Karpas-422 (cell line): ENCODE data around the gene L3MBTL1. TPM values are rescaled to one million over a fixed set of nuclear protein-coding genes. Genes with fewer than 3 reads are reported as not detected.

Experiments used
- DNase-seq: peaks from one replicate; pipeline ENCODE4 v3.0.0-alpha.2; 2015
- H2AFZ ChIP-seq: fragments of 200-600 bp; sonication (generic); 2 replicates; pipeline ENCODE4 v1.6.1; 2014; ENCODE audit warnings: antibody characterized with exemption, low read length, mixed read lengths
- H3K27ac ChIP-seq: fragments of 200-600 bp; sonication (generic); 2 replicates; pipeline ENCODE4 v1.5.1; 2014; ENCODE audit warnings: mild to moderate bottlenecking, low read length, moderate library complexity
- H3K27me3 ChIP-seq: fragments of 200-600 bp; sonication (generic); 2 replicates; pipeline ENCODE4 v1.6.1; 2014; ENCODE audit warnings: low read length, mixed read lengths
- H3K36me3 ChIP-seq: fragments of 200-600 bp; sonication (generic); 2 replicates; pipeline ENCODE4 v1.6.1; 2014; ENCODE audit warnings: low read length, mixed read lengths; ENCODE audit not compliant: insufficient read depth
- H3K4me1 ChIP-seq: fragments of 200-600 bp; sonication (generic); 2 replicates; pipeline ENCODE4 v1.6.1; 2014; ENCODE audit warnings: mild to moderate bottlenecking, low read length, mixed read lengths
- H3K4me2 ChIP-seq: fragments of 200-600 bp; sonication (generic); 2 replicates; pipeline ENCODE4 v1.6.1; 2014; ENCODE audit warnings: low read length, low read depth, mild to moderate bottlenecking; ENCODE audit not compliant: poor library complexity, severe bottlenecking
- H3K4me3 ChIP-seq: fragments of 200-600 bp; sonication (generic); 2 replicates; pipeline ENCODE4 v1.5.1; 2014; ENCODE audit warnings: mild to moderate bottlenecking, antibody characterized with exemption, low read length, mixed read lengths
- H3K79me2 ChIP-seq: fragments of 200-600 bp; sonication (generic); 2 replicates; pipeline ENCODE4 v1.6.1; 2014; ENCODE audit warnings: mild to moderate bottlenecking, low read length, mixed read lengths
- H3K9ac ChIP-seq: fragments of 200-600 bp; sonication (generic); 2 replicates; pipeline ENCODE4 v1.6.0; 2014; ENCODE audit warnings: low read length
- H3K9me2 ChIP-seq: fragments of 200-600 bp; sonication (generic), shearing (Covaris generic); replicated peaks from 2 replicates; pipeline ENCODE4 v1.6.0; 2014; ENCODE audit warnings: mild to moderate bottlenecking, low read length, moderate library complexity; ENCODE audit not compliant: insufficient read depth
- H3K9me3 ChIP-seq: fragments of 300-700, 200-600 bp; sonication (generic); 2 replicates; pipeline ENCODE4 v1.6.1; 2014; ENCODE audit warnings: low read length, mixed read lengths
- H4K20me1 ChIP-seq: fragments of 200-600 bp; sonication (generic); 2 replicates; pipeline ENCODE4 v1.6.1; 2014; ENCODE audit warnings: mild to moderate bottlenecking, antibody characterized with exemption, low read length, low read depth; ENCODE audit not compliant: insufficient read depth
- total RNA-seq: library from RNA; depleted of rRNA; stranded (reverse); fragments of >200 nt; shearing (Covaris generic); gene quantifications from 2 replicates; pipeline ENCODE4 v1.2.3, GENCODE V29; 2014; ENCODE audit warnings: low replicate concordance

The L3MBTL1 gene
- total RNA-seq, 1 experiment from 2014 or later: 15.5 TPM

DNA sequence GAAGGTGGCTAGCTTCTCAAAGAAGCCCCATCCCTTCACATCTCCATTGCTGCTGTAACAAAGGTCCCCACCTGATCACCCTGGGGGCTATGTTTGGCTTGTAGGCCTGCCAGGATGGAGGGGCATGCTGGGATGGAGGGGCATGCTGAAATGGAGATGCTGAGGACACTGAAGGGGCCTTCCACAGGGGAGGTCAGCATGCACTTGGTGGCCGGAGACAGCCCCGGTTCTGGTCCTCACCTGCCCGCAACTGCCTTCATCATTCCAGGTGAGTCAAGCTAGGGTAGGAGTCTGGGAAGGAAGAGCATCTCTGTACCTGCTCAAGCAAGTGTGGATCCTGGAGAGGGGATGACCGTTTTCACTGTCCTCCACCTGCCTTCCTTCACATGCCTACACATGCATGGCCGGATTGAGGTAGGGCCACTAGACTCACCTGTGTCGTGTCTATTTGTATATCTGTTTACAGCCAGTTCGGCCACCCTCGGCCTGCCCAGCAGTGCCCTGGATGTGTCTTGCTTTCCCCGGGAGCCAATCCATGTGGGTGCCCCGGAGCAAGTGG, 6.0 kb downstream of the L3MBTL1 start:
- Histone ChIP-seq H3K9ac (peak overlapping the region; percentile 74), H3K36me3 (no peaks in the 10 kb centered on the region), H3K9me2 (no peaks in the 10 kb centered on the region), H3K4me3 (peak overlapping the region; percentile 76), H3K4me1 (peaks cover 16% of the 10 kb centered on the region), H2AFZ (peak overlapping the region; percentile 73; the same call in 1 of the 2 replicates), H3K27me3 (no peaks in the 10 kb centered on the region), H3K27ac (no peak overlapping the region), H3K9me3 (no peaks in the 10 kb centered on the region), H3K4me2 (peak overlapping the region; percentile 74), H3K79me2 (peaks cover 15% of the 10 kb centered on the region), H4K20me1 (no peaks in the 10 kb centered on the region)
- no peak for DNase-seq

DNA sequence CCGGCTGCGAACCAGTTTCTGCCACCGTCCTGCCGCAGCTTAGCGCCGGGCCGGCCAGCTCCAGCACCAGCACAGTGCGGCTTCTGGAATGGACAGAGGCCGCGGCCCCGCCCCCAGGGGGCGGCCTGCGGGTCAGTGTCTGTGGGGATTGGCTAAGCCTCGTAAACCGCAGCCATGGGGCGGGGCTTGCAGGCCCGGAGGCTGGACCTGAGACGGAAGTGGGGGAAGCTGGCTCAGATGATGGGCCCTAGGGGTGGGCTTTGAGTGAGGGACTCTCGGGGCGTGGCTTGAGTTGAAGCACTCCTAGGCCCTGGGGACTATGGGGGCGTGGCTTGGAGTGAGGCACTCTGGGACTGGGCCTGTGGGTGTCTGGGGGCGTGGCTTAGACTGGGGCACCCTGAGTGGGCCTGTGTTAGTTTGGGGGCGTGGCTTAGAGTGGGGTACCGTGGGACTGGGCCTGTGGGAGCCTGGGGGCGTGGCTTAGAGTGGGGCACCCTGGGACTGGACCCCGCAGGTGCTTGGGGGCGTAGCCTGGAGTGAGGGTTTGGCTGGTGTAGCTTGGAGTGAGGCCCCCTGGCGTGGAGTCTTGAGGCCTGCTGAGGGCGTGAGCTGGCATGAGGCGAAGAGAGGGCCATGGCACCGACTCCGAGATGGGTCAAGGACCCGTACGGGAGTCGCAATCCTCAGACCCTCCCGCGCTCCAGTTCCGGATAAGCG, 6.6 kb downstream of the L3MBTL1 start:
- 0 out of 2 replicates have a peak overlapping the region, but pooled peaks have one; percentile 41 for H3K27ac ChIP-seq
- no peaks in the 10 kb centered on the region for H3K27me3 ChIP-seq
- H3K4me1 ChIP-seq: peaks cover 16% of the 10 kb centered on the region
- H3K4me2 ChIP-seq: peak overlapping the region; percentile 74
- H3K4me3 ChIP-seq: peak overlapping the region; percentile 80
- DNase-seq: peak; percentile 99
- H3K9ac ChIP-seq: peak overlapping the region; percentile 85
- H2AFZ ChIP-seq: peak overlapping the region; percentile 73; the same call in 1 of the 2 replicates
- no peaks in the 10 kb centered on the region for H3K9me3 ChIP-seq
- H3K9me2 ChIP-seq: no peaks in the 10 kb centered on the region
- peaks cover 15% of the 10 kb centered on the region for H3K79me2 ChIP-seq
- H4K20me1 ChIP-seq: no peaks in the 10 kb centered on the region
- no peaks in the 10 kb centered on the region for H3K36me3 ChIP-seq

DNA sequence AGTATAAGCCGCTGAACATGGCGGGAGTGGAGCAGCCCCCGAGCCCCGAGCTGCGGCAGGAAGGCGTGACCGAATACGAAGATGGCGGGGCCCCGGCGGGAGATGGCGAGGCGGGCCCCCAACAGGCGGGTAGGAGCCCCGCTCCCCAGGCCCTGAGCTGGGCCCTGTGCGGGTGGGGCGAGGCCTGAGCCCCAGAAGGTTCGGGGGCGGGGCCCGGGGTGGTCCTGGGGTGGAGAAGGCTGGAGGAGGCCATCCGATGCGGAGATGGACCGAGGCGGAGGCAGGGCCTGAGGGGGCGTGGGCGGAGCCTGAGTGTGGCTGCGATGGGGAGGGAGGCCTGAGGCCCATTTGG, 7.1 kb downstream of the L3MBTL1 start:
- Histone ChIP-seq H3K36me3 (no peaks in the 10 kb centered on the region), H3K4me1 (peaks cover 16% of the 10 kb centered on the region), H3K9me2 (no peaks in the 10 kb centered on the region), H2AFZ (peak overlapping the region; percentile 66; the same call in 1 of the 2 replicates), H4K20me1 (no peaks in the 10 kb centered on the region), H3K27me3 (no peaks in the 10 kb centered on the region), H3K79me2 (peaks cover 15% of the 10 kb centered on the region), H3K4me3 (peak overlapping the region; percentile 80), H3K9ac (peak overlapping the region; percentile 85), H3K27ac (0 out of 2 replicates have a peak overlapping the region, but pooled peaks have one; percentile 41), H3K4me2 (peak overlapping the region; percentile 74), H3K9me3 (no peaks in the 10 kb centered on the region)
- DNase-seq: no peak

DNA sequence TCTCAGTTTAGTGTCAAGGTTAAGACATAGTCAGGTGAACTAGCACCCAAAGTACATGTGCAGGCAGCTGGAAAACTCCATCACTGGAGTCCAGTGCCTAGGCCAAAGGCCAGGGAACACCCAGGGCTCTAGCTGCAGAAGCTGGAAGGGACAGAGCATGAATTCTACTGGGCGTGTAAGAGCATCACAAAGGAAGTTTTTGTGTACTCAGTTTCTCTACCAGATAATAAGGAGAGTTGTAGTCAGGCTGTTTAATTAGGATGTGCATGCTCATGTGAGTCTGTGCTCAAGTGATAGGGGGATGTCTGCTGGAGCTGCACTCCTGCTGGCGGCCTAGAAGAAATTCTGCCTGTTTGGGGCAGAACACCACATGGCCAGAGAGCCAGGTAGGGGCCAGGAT, 8.1 kb downstream of the L3MBTL1 start:
- Histone ChIP-seq H3K9me2 (no peaks in the 10 kb centered on the region), H3K79me2 (peaks cover 15% of the 10 kb centered on the region), H3K9me3 (peaks cover 4% of the 10 kb centered on the region; the same call in 1 of the 2 replicates), H3K27me3 (no peaks in the 10 kb centered on the region), H2AFZ (no peak overlapping the region), H3K9ac (peak overlapping the region; percentile 85), H3K4me2 (peak overlapping the region; percentile 74), H4K20me1 (no peaks in the 10 kb centered on the region), H3K27ac (no peak overlapping the region; the same call in 1 of the 2 replicates), H3K4me3 (peak overlapping the region; percentile 80), H3K36me3 (no peaks in the 10 kb centered on the region), H3K4me1 (peaks cover 16% of the 10 kb centered on the region)
- DNase-seq: no peak

DNA sequence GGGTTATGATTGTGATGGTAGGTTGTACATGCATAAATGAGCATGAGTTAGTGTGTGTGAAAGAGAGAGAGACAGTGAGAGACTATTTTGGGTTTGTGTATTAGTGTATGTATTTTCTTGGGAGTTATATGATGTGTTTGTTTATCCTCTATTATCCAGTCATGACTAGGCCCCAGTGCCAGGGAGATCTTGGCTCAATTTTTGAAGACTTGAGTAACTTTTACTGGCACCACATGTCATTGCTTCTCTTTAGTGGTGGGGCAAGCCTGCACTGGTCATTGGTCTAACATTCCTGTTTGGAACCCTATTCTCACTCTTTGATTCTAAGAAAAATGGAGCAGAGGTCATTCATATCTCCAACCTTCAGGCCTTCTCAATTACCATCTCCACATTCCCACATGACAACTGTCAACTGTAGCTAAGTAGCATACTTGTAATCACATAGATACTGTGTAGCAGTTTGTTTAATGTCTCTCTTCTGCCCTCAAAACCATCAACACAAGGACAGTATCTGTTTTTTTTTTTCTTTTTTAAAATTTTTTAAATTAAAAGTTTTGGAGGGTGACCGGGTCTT, 8.8 kb downstream of the L3MBTL1 start:
- Histone ChIP-seq H3K27me3 (no peaks in the 10 kb centered on the region), H3K4me1 (peaks cover 16% of the 10 kb centered on the region), H3K9ac (peak overlapping the region; percentile 85), H3K36me3 (no peaks in the 10 kb centered on the region), H3K4me2 (peak overlapping the region; percentile 74), H3K9me3 (peaks cover 4% of the 10 kb centered on the region; the same call in 1 of the 2 replicates), H3K79me2 (peaks cover 15% of the 10 kb centered on the region), H2AFZ (no peak overlapping the region), H3K4me3 (peak overlapping the region; percentile 80; the same call in 1 of the 2 replicates), H3K27ac (no peak overlapping the region), H4K20me1 (no peaks in the 10 kb centered on the region), H3K9me2 (no peaks in the 10 kb centered on the region)
- no peak for DNase-seq

DNA sequence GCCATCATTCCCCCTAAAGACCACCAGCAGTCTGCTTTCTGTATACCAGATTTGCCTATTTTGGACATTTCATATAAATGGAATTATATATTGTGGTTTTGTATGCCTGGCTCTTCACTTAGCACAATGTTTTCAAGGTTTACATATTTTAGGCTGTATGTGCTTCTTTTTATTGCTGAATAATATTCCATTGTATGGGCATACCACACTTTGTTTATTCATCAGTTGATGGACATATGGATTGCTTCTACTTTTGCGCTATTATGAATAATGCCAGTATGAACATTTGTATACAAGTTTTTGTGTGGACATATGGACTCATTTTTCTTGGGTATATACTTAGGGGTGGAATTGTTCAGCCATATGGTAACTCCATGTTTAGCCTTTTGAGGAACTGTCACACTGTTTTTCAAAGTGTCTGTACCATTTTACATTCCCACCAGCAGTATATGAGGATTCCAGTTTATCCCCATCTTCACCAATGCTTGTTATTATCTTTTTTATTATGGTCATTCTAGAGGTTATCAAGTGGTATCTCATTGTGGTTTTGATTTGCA, 12.7 kb downstream of the L3MBTL1 start:
- Histone ChIP-seq H3K79me2 (peaks cover 11% of the 10 kb centered on the region), H3K9me3 (peaks cover 4% of the 10 kb centered on the region; the same call in 1 of the 2 replicates), H3K4me1 (peaks cover 10% of the 10 kb centered on the region), H3K4me2 (no peak overlapping the region), H3K27me3 (no peaks in the 10 kb centered on the region), H3K9me2 (no peaks in the 10 kb centered on the region), H3K27ac (no peak overlapping the region), H4K20me1 (no peaks in the 10 kb centered on the region), H3K4me3 (no peak overlapping the region), H2AFZ (no peak overlapping the region), H3K9ac (no peak overlapping the region), H3K36me3 (no peaks in the 10 kb centered on the region)
- no peak for DNase-seq

DNA sequence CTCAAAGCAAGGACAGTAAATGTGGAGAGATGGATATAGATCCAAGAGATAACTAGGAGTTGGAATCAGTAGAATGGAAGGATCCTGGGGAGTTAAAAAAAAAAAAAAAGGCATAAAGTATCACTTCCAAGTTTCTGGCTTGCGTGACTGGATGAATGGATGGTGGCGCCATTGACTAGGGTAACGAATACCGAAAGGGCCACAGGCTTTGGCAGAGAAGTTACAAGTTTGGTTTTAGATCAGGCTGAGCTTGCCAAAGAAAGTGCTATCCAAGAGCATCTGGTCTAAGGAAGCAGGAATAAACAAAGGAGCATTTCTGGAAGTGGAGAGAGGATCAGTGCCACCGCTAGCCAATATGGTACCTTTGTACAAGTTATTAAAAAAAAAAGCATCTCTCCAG, 17.5 kb downstream of the L3MBTL1 start:
- Histone ChIP-seq H3K4me2 (no peak overlapping the region), H3K9me3 (peaks cover 2% of the 10 kb centered on the region; the same call in 1 of the 2 replicates), H3K27me3 (no peaks in the 10 kb centered on the region), H3K9me2 (no peaks in the 10 kb centered on the region), H3K4me3 (no peak overlapping the region), H3K79me2 (no peaks in the 10 kb centered on the region), H2AFZ (no peak overlapping the region), H4K20me1 (no peaks in the 10 kb centered on the region), H3K9ac (no peak overlapping the region), H3K36me3 (no peaks in the 10 kb centered on the region), H3K4me1 (no peaks in the 10 kb centered on the region), H3K27ac (no peak overlapping the region)
- no peak for DNase-seq

DNA sequence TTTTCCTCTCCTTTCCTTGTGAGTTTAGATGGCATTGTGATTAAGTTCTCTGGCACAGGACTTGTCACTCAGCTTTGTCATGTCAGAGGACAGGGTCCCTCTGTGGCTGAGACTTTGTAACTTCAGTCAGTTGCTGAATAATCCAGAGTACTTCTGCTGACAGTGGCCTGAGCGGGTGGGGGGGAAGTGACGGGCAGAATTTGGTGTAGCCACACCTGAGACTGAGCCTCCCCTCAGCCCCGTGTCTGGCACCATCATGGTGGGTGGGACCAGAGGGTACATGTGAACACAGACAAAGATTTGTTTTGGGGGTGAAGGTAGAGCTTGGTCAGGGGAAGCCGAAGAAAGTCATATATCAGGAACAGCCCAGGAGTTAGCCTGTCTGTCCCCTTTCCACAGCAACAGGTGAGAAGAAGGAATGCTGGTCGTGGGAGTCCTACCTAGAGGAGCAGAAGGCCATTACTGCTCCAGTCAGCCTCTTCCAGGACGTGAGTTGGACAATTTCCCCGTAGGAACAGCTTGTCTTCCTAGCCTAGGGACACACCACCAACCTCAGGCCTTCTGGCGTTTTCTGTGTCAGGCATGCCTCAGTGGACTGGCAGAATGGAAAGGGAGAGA, 20.9 kb downstream of the L3MBTL1 start:
- Histone ChIP-seq H3K4me2 (no peak overlapping the region), H2AFZ (no peak overlapping the region), H4K20me1 (no peaks in the 10 kb centered on the region), H3K4me3 (no peak overlapping the region), H3K79me2 (no peaks in the 10 kb centered on the region), H3K9me2 (no peaks in the 10 kb centered on the region), H3K27me3 (no peaks in the 10 kb centered on the region), H3K9ac (no peak overlapping the region), H3K27ac (no peak overlapping the region), H3K9me3 (no peaks in the 10 kb centered on the region), H3K4me1 (no peaks in the 10 kb centered on the region), H3K36me3 (no peaks in the 10 kb centered on the region)
- DNase-seq: no peak
